ENCODE data around the gene GBP1.
"Not testable (repeated sequence)": the region's sequence is repeated elsewhere in the genome, so short reads cannot be mapped to it uniquely, and the experiment has no call there.

GBP1 gene

GRCh38 chr1:89051300-89051954, 13.6 kb downstream of the GBP1 start:
- Histone ChIP-seq H3F3A (ENCODE audit: control insufficient read depth, insufficient read depth) (no peaks in the 10 kb centered on the region), H4K20me1 (ENCODE audit: control insufficient read depth, insufficient read depth, low read depth, low read length) (no peaks in the 10 kb centered on the region), H3K4me2 (ENCODE audit: low read length) (no peak overlapping the region), H3K4me3 (ENCODE audit: low read length) (no peak overlapping the region), H3K36me3 (ENCODE audit: control insufficient read depth, low read length) (no peaks in the 10 kb centered on the region), H3K9me3 (ENCODE audit: control insufficient read depth, insufficient read depth, low read length) (no peaks in the 10 kb centered on the region), H3K79me2 (ENCODE audit: control insufficient read depth, low read length) (no peaks in the 10 kb centered on the region), H3K9me2 (replicated peaks; ENCODE audit: control insufficient read depth, low read length) (no peaks in the 10 kb centered on the region), H3K4me1 (ENCODE audit: control insufficient read depth, low read length) (no peaks in the 10 kb centered on the region), H3K27me3 (ENCODE audit: control insufficient read depth, low read length) (no peaks in the 10 kb centered on the region), H3K27ac (ENCODE audit: low read depth, low read length) (no peak overlapping the region)
- TF ChIP-seq CTCF (IDR thresholded peaks at IDR 0.05; ENCODE audit: low read depth, low read length, poor library complexity, severe bottlenecking) (no peak), EZH2phosphoT487 (IDR thresholded peaks at IDR 0.05; ENCODE audit: borderline replicate concordance, low read length) (no peak)

GRCh38 chr1:89050649-89051033, 14.4 kb downstream of the GBP1 start:
- TF ChIP-seq EZH2phosphoT487 (IDR thresholded peaks at IDR 0.05; ENCODE audit: borderline replicate concordance, low read length) (no peak), CTCF (IDR thresholded peaks at IDR 0.05; ENCODE audit: low read depth, low read length, poor library complexity, severe bottlenecking) (no peak)
- H3K4me2 ChIP-seq (ENCODE audit: low read length) = no peak overlapping the region
- no peaks in the 10 kb centered on the region for H3K4me1 ChIP-seq (ENCODE audit: control insufficient read depth, low read length)
- H3F3A ChIP-seq (ENCODE audit: control insufficient read depth, insufficient read depth) = no peaks in the 10 kb centered on the region
- no peaks in the 10 kb centered on the region for H3K36me3 ChIP-seq (ENCODE audit: control insufficient read depth, low read length)
- H3K27me3 ChIP-seq (ENCODE audit: control insufficient read depth, low read length) = no peaks in the 10 kb centered on the region
- no peaks in the 10 kb centered on the region for H3K9me3 ChIP-seq (ENCODE audit: control insufficient read depth, insufficient read depth, low read length)
- no peaks in the 10 kb centered on the region for H3K79me2 ChIP-seq (ENCODE audit: control insufficient read depth, low read length)
- H4K20me1 ChIP-seq (ENCODE audit: control insufficient read depth, insufficient read depth, low read depth, low read length) = no peaks in the 10 kb centered on the region
- H3K9me2 ChIP-seq (replicated peaks; ENCODE audit: control insufficient read depth, low read length) = no peaks in the 10 kb centered on the region
- H3K27ac ChIP-seq (ENCODE audit: low read depth, low read length) = no peak overlapping the region
- H3K4me3 ChIP-seq (ENCODE audit: low read length) = no peak overlapping the region

- H3F3A ChIP-seq (ENCODE audit: control insufficient read depth, insufficient read depth); H3K36me3 ChIP-seq (ENCODE audit: control insufficient read depth, low read length); H3K27ac ChIP-seq (ENCODE audit: low read depth, low read length); H3K79me2 ChIP-seq (ENCODE audit: control insufficient read depth, low read length); H3K4me1 ChIP-seq (ENCODE audit: control insufficient read depth, low read length); H4K20me1 ChIP-seq (ENCODE audit: control insufficient read depth, insufficient read depth, low read depth, low read length); H3K9me3 ChIP-seq (ENCODE audit: control insufficient read depth, insufficient read depth, low read length); H3K4me2 ChIP-seq (ENCODE audit: low read length); H3K9me2 ChIP-seq (replicated peaks; ENCODE audit: control insufficient read depth, low read length); H3K4me3 ChIP-seq (ENCODE audit: low read length); H3K27me3 ChIP-seq (ENCODE audit: control insufficient read depth, low read length): not testable (repeated sequence)
Observed at GRCh38 chr1:89049901-89050648, 14.9 kb downstream of the GBP1 start.

GRCh38 chr1:89049187-89049586, 15.8 kb downstream of the GBP1 start:
- not testable (repeated sequence) for H4K20me1 ChIP-seq (ENCODE audit: control insufficient read depth, insufficient read depth, low read depth, low read length); H3F3A ChIP-seq (ENCODE audit: control insufficient read depth, insufficient read depth); H3K36me3 ChIP-seq (ENCODE audit: control insufficient read depth, low read length); H3K27ac ChIP-seq (ENCODE audit: low read depth, low read length); H3K4me3 ChIP-seq (ENCODE audit: low read length); H3K4me2 ChIP-seq (ENCODE audit: low read length); H3K79me2 ChIP-seq (ENCODE audit: control insufficient read depth, low read length); H3K9me2 ChIP-seq (replicated peaks; ENCODE audit: control insufficient read depth, low read length); H3K27me3 ChIP-seq (ENCODE audit: control insufficient read depth, low read length); H3K4me1 ChIP-seq (ENCODE audit: control insufficient read depth, low read length); H3K9me3 ChIP-seq (ENCODE audit: control insufficient read depth, insufficient read depth, low read length)
